Measurements from ENCODE around the gene SORL1.

Gene SORL1

DNA sequence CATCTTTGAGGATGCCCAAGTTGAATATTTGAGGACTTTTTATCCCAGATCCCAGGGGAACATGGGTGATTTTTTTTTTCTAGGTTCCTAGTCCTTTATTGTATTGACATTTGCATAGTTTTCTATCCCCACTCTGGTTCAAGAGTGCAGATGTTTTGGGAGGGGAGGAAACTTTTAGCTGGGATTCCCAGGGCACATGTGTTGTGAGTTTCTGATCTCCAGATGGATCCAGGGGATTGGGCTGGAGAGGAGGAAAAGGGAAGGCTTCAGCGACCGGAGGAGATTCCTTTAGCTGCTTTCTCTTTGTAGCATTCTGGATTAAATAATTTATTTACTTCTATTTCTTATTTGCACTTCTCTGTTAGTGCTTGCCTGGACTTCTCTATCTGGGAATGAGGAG lies 15.4 kb downstream of the SORL1 start:
- H3K4me3 ChIP-seq (ENCODE audit: low read depth, low read length): peak overlapping the region; percentile 12
- TF ChIP-seq, protein P1, sequence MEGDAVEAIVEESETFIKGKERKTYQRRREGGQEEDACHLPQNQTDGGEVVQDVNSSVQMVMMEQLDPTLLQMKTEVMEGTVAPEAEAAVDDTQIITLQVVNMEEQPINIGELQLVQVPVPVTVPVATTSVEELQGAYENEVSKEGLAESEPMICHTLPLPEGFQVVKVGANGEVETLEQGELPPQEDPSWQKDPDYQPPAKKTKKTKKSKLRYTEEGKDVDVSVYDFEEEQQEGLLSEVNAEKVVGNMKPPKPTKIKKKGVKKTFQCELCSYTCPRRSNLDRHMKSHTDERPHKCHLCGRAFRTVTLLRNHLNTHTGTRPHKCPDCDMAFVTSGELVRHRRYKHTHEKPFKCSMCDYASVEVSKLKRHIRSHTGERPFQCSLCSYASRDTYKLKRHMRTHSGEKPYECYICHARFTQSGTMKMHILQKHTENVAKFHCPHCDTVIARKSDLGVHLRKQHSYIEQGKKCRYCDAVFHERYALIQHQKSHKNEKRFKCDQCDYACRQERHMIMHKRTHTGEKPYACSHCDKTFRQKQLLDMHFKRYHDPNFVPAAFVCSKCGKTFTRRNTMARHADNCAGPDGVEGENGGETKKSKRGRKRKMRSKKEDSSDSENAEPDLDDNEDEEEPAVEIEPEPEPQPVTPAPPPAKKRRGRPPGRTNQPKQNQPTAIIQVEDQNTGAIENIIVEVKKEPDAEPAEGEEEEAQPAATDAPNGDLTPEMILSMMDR (IDR thresholded peaks at IDR 0.05; ENCODE audit: borderline replicate concordance, insufficient read depth, low read depth, low read length): no peak

DNA sequence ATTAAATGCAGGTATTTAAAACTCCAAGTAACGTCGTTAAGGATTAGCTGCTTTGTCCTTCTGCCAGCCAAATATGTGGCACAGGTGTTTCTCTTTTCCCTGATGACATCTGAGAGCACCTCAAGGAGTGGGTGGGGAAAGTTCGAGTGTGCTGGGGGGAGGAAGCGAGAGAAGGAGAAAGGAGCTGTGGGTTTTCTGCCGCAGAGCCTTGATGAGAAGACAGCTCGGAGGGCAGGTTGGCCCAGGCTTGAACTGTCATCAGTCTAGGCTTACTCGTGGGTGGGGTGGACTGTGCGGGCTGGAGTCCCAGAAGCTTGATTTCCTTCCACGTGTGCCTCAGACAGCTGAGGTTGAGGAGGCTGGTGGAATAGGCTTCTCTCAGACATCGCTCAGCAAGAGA lies 15.9 kb downstream of the SORL1 start:
- no peak overlapping the region for H3K4me3 ChIP-seq (ENCODE audit: low read depth, low read length)
- TF ChIP-seq, protein P1 (IDR thresholded peaks at IDR 0.05; ENCODE audit: borderline replicate concordance, insufficient read depth, low read depth, low read length): no peak

DNA sequence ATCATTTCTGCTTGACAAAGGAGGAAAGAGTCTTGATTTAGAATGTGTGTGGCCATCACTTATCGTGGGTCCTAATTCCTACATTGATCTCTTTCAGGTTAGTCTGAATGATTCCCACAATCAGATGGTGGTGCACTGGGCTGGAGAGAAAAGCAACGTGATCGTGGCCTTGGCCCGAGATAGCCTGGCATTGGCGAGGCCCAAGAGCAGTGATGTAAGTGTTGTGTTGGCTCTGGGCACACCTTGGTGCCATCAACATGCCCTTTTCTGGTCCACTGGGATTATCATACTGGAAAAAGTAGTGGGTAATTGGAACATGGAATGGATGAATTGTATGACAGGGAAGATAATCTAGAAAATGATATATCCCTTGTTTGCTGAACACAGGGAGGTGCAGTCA lies 17.8 kb downstream of the SORL1 start:
- TF ChIP-seq, protein P1 (IDR thresholded peaks at IDR 0.05; ENCODE audit: borderline replicate concordance, insufficient read depth, low read depth, low read length): no peak
- no peak overlapping the region for H3K4me3 ChIP-seq (ENCODE audit: low read depth, low read length)

- H3K4me3 ChIP-seq (ENCODE audit: low read depth, low read length): no peak overlapping the region
- TF ChIP-seq, protein P1 (IDR thresholded peaks at IDR 0.05; ENCODE audit: borderline replicate concordance, insufficient read depth, low read depth, low read length): no peak
Measured at GRCh38 chr11:121471167-121471566, 19.1 kb downstream of the SORL1 start.

DNA sequence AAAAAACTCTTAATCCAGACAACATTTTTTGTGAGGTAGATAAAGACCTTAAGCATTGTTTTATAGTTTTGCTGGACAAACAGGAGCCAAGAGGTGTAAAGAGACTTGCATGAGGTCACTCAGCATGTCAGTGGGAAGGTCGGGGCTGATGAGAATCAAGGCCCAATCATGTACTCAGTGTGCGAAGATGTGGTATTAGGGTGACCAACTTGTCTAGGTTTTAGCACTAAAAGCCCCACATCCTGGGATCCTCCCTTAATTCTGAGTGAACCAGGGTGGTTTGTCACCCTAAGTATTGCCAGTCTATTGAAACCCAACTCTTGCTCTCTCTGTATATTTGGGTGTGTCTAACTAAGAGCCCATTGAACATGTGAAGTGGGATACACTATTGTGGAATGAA lies 20.2 kb downstream of the SORL1 start:
- TF ChIP-seq, protein P1 (IDR thresholded peaks at IDR 0.05; ENCODE audit: borderline replicate concordance, insufficient read depth, low read depth, low read length): no peak

DNA sequence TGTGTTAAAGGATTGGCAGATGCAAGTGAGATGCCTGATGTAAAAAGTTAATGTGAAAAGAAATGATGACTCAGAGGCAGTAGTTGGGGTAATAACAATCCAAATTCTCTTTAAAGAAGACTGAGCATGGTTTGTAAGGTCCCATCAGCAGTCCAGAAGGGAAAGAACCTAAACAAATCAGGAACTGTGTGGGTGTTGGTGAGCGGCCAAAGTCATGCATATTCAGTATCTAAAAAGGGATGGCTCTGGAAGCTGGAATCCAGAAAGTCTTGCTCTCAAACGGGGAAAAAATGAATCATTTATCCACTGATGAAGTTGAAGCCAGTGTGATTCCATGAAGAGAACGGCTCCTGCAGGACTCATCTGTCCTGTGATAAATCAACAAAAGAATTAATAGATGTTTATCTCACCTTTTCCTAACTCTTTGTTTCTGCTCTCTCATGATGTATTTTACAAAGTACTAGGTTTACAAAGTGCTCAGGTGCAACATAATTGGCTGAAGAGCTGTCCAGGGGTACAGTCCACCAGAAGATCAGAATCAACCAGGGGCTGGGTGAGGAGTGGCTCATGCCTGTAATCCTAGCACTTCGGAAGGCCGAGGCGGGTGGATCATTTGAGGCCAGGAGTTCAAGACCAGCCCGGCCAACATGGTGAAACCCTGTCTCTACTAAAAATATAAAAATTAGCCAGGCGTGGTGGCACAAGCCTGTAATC lies 21.1 kb downstream of the SORL1 start:
- H3K4me3 ChIP-seq (ENCODE audit: low read depth, low read length): no peak overlapping the region
- TF ChIP-seq, protein P1 (IDR thresholded peaks at IDR 0.05; ENCODE audit: borderline replicate concordance, insufficient read depth, low read depth, low read length): no peak

More for the DNA sequence above, 20.2 kb downstream of the SORL1 start:
- H3K4me3 ChIP-seq (ENCODE audit: low read depth, low read length): no peak overlapping the region

GRCh38 chr11:121474680-121475079 lies 22.6 kb downstream of the SORL1 start:
- H3K4me3 ChIP-seq (ENCODE audit: low read depth, low read length): no peak overlapping the region
- TF ChIP-seq, protein P1 (IDR thresholded peaks at IDR 0.05; ENCODE audit: borderline replicate concordance, insufficient read depth, low read depth, low read length): no peak
